Measurements from ENCODE around the gene NCAPG. TPM values are rescaled to one million over a fixed set of nuclear protein-coding genes. Genes with fewer than 3 reads are reported as not detected.
A peak's percentile ranks its signal among the peaks of the same experiment; 100 is the strongest.

The NCAPG gene
- total RNA-seq, 1 experiment from 2014 or later = 38.6 TPM

DNA sequence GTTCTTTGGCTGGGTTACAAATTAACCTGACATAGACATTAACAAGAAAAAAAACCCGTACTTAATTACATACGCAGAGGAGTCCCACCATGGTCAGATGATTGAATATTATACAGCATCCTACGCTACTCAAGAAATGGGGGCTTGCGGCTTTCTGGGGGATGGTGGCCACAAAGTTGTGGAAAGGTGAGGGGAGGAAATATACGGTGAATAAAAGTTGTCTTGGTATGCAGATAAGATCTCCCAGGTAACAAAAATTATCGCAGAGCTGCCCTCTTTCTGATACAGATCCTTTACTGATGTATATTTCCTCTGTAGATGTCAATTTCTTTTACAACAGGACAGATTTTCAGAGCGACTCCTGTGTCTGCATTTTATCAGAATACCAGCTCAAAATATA lies 1.1 kb upstream of the NCAPG start:
- Mint-ChIP-seq H3K27ac (ENCODE audit: low read depth, unreplicated experiment) (peak overlapping the region; percentile 98), H3K4me3 (ENCODE audit: unreplicated experiment) (peak overlapping the region; percentile 89), H3K4me1 (ENCODE audit: insufficient read depth, unreplicated experiment) (peaks cover 38% of the 10 kb centered on the region), H3K27me3 (ENCODE audit: insufficient read depth, unreplicated experiment) (no peaks in the 10 kb centered on the region), H3K9me3 (ENCODE audit: unreplicated experiment) (no peaks in the 10 kb centered on the region), H3K36me3 (ENCODE audit: insufficient read depth, unreplicated experiment) (peaks cover 18% of the 10 kb centered on the region)
- intact Hi-C loops (cut with micrococcal nuclease) = loop anchor here (1.0 to 5.0 kb wide), 3 partner anchors 15 to 172 kb away; no protein-coding TSS in a partner anchor
- DNase-seq (ENCODE audit: unreplicated experiment) = no peak
- TF ChIP-seq, protein P1, sequence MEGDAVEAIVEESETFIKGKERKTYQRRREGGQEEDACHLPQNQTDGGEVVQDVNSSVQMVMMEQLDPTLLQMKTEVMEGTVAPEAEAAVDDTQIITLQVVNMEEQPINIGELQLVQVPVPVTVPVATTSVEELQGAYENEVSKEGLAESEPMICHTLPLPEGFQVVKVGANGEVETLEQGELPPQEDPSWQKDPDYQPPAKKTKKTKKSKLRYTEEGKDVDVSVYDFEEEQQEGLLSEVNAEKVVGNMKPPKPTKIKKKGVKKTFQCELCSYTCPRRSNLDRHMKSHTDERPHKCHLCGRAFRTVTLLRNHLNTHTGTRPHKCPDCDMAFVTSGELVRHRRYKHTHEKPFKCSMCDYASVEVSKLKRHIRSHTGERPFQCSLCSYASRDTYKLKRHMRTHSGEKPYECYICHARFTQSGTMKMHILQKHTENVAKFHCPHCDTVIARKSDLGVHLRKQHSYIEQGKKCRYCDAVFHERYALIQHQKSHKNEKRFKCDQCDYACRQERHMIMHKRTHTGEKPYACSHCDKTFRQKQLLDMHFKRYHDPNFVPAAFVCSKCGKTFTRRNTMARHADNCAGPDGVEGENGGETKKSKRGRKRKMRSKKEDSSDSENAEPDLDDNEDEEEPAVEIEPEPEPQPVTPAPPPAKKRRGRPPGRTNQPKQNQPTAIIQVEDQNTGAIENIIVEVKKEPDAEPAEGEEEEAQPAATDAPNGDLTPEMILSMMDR (IDR thresholded peaks at IDR 0.05; ENCODE audit: unreplicated experiment) = no peak
- BruUV-seq (replicated peaks) = no TSS peak
- ChIA-PET CTCF (interaction anchor here (0.6 to 6.1 kb wide), 11 partner anchors 12 to 1164 kb away, joined by 3 to 50 read pairs (median 4); partner anchors contain the start of genes MED28 and QDPR), POLR2A (interaction anchor here (0.6 to 8.0 kb wide), 23 partner anchors 9 to 808 kb away, joined by 3 to 64 read pairs (median 6); partner anchors contain the start of genes LAP3, LCORL, MED28 and QDPR)

DNA sequence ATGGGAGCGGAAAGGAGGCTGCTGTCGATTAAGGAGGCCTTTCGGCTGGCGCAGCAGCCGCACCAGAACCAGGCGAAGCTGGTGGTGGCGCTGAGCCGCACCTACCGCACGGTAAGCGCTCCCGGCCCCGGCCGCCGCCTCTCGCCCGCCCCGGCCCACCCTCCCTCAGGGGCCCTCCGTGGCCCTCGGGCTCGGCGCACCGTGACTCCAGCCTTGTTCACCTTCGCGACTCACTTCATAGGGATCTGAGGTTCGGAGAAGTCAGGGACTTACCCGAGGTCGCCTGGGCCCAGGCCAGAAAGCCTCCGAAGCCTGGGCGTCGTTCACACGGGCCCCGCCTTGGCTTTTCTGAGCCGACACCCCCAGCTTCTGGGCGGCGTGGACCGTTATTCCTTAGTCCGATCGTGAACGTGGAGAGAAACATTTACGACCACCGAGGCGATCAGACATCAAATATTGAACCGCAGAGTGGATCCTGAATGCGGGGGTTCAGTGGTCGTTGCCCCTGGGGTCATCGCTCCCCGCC lies 362 bp downstream of the NCAPG start:
- intact Hi-C loops (cut with micrococcal nuclease) = no loop called here
- TF ChIP-seq, protein P1 (IDR thresholded peaks at IDR 0.05; ENCODE audit: unreplicated experiment) = no peak
- ChIA-PET CTCF (interaction anchor here (1.0 kb wide), 1 partner anchor 263 kb away, joined by 3 read pairs; no protein-coding TSS in a partner anchor), POLR2A (interaction anchor here (0.7 to 8.0 kb wide), 18 partner anchors 9 to 1620 kb away, joined by 3 to 64 read pairs (median 8); partner anchors contain the start of genes LAP3, LCORL, MED28 and QDPR)
- no peaks in the 10 kb centered on the region for H3K9me3 Mint-ChIP-seq (ENCODE audit: unreplicated experiment)
- peak overlapping the region; percentile 89 for H3K4me3 Mint-ChIP-seq (ENCODE audit: unreplicated experiment)
- H3K27me3 Mint-ChIP-seq (ENCODE audit: insufficient read depth, unreplicated experiment) = no peaks in the 10 kb centered on the region
- BruUV-seq (replicated peaks) = no TSS peak
- peak; percentile 51 for DNase-seq (ENCODE audit: unreplicated experiment)
- H3K27ac Mint-ChIP-seq (ENCODE audit: low read depth, unreplicated experiment) = peak overlapping the region; percentile 98
- H3K4me1 Mint-ChIP-seq (ENCODE audit: insufficient read depth, unreplicated experiment) = peaks cover 36% of the 10 kb centered on the region
- H3K36me3 Mint-ChIP-seq (ENCODE audit: insufficient read depth, unreplicated experiment) = peaks cover 17% of the 10 kb centered on the region

DNA sequence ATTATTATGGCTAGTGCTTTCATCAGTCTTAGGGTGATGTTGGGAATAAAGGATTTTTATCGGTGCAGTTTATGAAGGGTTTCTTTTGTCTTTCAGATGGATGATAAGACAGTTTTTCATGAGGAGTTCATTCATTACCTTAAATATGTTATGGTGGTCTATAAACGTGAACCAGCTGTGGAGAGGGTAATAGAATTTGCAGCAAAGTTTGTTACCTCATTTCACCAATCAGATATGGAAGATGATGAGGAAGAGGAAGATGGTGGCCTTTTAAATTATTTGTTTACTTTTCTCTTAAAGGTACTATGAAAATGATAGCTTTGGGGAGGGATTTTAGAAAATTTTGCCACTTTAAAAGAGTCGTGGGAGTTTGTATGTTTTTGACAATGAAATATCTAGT lies 1.3 kb downstream of the NCAPG start:
- peaks cover 17% of the 10 kb centered on the region for H3K36me3 Mint-ChIP-seq (ENCODE audit: insufficient read depth, unreplicated experiment)
- H3K4me3 Mint-ChIP-seq (ENCODE audit: unreplicated experiment) = peak overlapping the region; percentile 89
- BruUV-seq (replicated peaks) = no TSS peak
- peak; percentile 5 for DNase-seq (ENCODE audit: unreplicated experiment)
- TF ChIP-seq, protein P1 (IDR thresholded peaks at IDR 0.05; ENCODE audit: unreplicated experiment) = no peak
- peaks cover 27% of the 10 kb centered on the region for H3K4me1 Mint-ChIP-seq (ENCODE audit: insufficient read depth, unreplicated experiment)
- intact Hi-C loops (cut with micrococcal nuclease) = no loop called here
- H3K9me3 Mint-ChIP-seq (ENCODE audit: unreplicated experiment) = no peaks in the 10 kb centered on the region
- ChIA-PET POLR2A (interaction anchor here (1.8 to 8.0 kb wide), 3 partner anchors 11 to 210 kb away, joined by 9 to 64 read pairs (median 59); partner anchors contain the start of genes LCORL and MED28), CTCF (interaction anchor here (0.6 to 1.2 kb wide), 4 partner anchors 10 to 694 kb away, joined by 3 to 7 read pairs (median 4); partner anchors contain the start of gene CLRN2)
- H3K27ac Mint-ChIP-seq (ENCODE audit: low read depth, unreplicated experiment) = peak overlapping the region; percentile 98
- H3K27me3 Mint-ChIP-seq (ENCODE audit: insufficient read depth, unreplicated experiment) = no peaks in the 10 kb centered on the region

DNA sequence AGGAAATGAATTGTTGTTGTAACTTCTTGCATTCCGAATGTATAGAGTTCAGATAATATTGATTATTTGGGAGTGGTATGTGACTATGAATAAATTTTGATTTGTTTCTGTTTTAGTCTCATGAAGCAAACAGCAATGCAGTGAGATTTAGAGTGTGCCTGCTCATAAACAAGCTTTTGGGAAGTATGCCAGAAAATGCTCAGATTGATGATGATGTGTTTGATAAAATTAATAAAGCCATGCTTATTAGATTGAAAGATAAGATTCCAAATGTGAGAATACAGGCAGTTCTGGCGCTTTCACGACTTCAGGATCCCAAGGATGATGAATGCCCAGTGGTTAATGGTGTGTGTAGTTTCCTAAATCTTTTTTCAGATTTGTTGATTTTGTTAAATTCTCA lies 2.0 kb downstream of the NCAPG start:
- TF ChIP-seq, protein P1 (IDR thresholded peaks at IDR 0.05; ENCODE audit: unreplicated experiment) = no peak
- ChIA-PET POLR2A (interaction anchor here (0.7 to 8.0 kb wide), 5 partner anchors 10 to 210 kb away, joined by 3 to 64 read pairs (median 9); partner anchors contain the start of genes LCORL and MED28), CTCF (interaction anchor here (0.6 to 1.2 kb wide), 5 partner anchors 9 to 889 kb away, joined by 3 to 7 read pairs (median 3); partner anchors contain the start of gene CLRN2)
- peak overlapping the region; percentile 89 for H3K4me3 Mint-ChIP-seq (ENCODE audit: unreplicated experiment)
- DNase-seq (ENCODE audit: unreplicated experiment) = peak; percentile 16
- no peaks in the 10 kb centered on the region for H3K27me3 Mint-ChIP-seq (ENCODE audit: insufficient read depth, unreplicated experiment)
- H3K36me3 Mint-ChIP-seq (ENCODE audit: insufficient read depth, unreplicated experiment) = peaks cover 17% of the 10 kb centered on the region
- peak overlapping the region; percentile 98 for H3K27ac Mint-ChIP-seq (ENCODE audit: low read depth, unreplicated experiment)
- peaks cover 27% of the 10 kb centered on the region for H3K4me1 Mint-ChIP-seq (ENCODE audit: insufficient read depth, unreplicated experiment)
- H3K9me3 Mint-ChIP-seq (ENCODE audit: unreplicated experiment) = no peaks in the 10 kb centered on the region
- intact Hi-C loops (cut with micrococcal nuclease) = no loop called here
- no TSS peak for BruUV-seq (replicated peaks)
